B cell (primary cell): ENCODE measurements around the gene RFX8. TPM values are rescaled to one million over a fixed set of nuclear protein-coding genes. Genes with fewer than 3 reads are reported as not detected.

Source experiments
- ATAC-seq: fragments of 200-7000 bp; cut with Tn5 transposase; one replicate; pipeline ENCODE4 v1.10.0; 2021; ENCODE audit warnings: low read depth, mild to moderate bottlenecking, moderate number of reproducible peaks, moderate library complexity
- CTCF ChIA-PET: fragments of 350-600 bp; sonication (Branson Sonifier 250); formaldehyde crosslinking; loops from one replicate; lab custom pipeline; 2021; ENCODE audit warnings: antibody characterized with exemption, inconsistent platforms; lab: Charles Lee
- POLR2A ChIA-PET: fragments of 350-600 bp; sonication (Branson Sonifier 250); formaldehyde crosslinking; loops from one replicate; lab custom pipeline; 2021; ENCODE audit warnings: antibody characterized with exemption; lab: Charles Lee
- DNase-seq: peaks from one replicate; pipeline ENCODE4 v3.0.0; 2013
- H2AFZ ChIP-seq: 2 replicates; pipeline ENCODE4 v1.6.1; 2012; ENCODE audit warnings: mild to moderate bottlenecking, low read depth, low read length; ENCODE audit not compliant: insufficient read depth, poor library complexity, severe bottlenecking
- H3K27ac ChIP-seq, 2 donors: 1 replicate in 1 of 2; 2 replicates in 1 of 2; pipeline ENCODE4 v1.5.1; 2012 to 2013; ENCODE audit warnings: low read length in 2 of 2, mild to moderate bottlenecking in 2 of 2, moderate library complexity in 1 of 2
- H3K27me3 ChIP-seq, 4 experiments: fragments of 200-600 bp in 1 of 4; sonication (generic) in 1 of 4; replicated peaks in 1 of 4; 1 replicate in 2 of 4; 2 replicates in 2 of 4; pipeline versions ENCODE4 v1.6.1 to v1.7.0; 2013 to 2016; ENCODE audit warnings: low read length in 3 of 4, mild to moderate bottlenecking in 2 of 4, mixed read lengths in 1 of 4, moderate library complexity in 1 of 4; ENCODE audit not compliant: insufficient read depth in 4 of 4, control insufficient read depth in 3 of 4; ENCODE audit errors: control extremely low read depth in 1 of 4
- H3K36me3 ChIP-seq, 2 experiments: replicated peaks in 1 of 2; 1 replicate in 1 of 2; 2 replicates in 1 of 2; pipeline versions ENCODE4 v1.6.1 to v1.7.1; 2013; ENCODE audit warnings: low read length in 1 of 2; ENCODE audit not compliant: insufficient read depth in 2 of 2, control insufficient read depth in 1 of 2; ENCODE audit errors: control extremely low read depth in 1 of 2, extremely low read depth in 1 of 2
- H3K4me1 ChIP-seq, 2 donors: fragments of 200-600 bp in 1 of 2; sonication (generic) in 1 of 2; 1 replicate in 1 of 2; 2 replicates in 1 of 2; pipeline versions ENCODE4 v1.5.1 to v1.6.1; 2013 to 2017; ENCODE audit warnings: low read length in 2 of 2; ENCODE audit not compliant: control insufficient read depth in 2 of 2, insufficient read depth in 2 of 2
- H3K4me2 ChIP-seq: replicated peaks from 2 replicates; pipeline ENCODE3; 2012; ENCODE audit warnings: mild to moderate bottlenecking, low read depth, low read length; ENCODE audit not compliant: poor library complexity, severe bottlenecking
- H3K4me3 ChIP-seq, 5 experiments: fragments of 200-600 bp in 1 of 5; sonication (generic) in 1 of 5; 1 replicate in 3 of 5; 2 replicates in 2 of 5; pipeline versions ENCODE4 v1.5.1 to v1.7.0; 2011 to 2016; ENCODE audit warnings: low read length in 4 of 5, mild to moderate bottlenecking in 4 of 5, low read depth in 2 of 5, control low read depth in 1 of 5, moderate library complexity in 1 of 5; ENCODE audit not compliant: insufficient read depth in 1 of 5; ENCODE audit errors: control extremely low read depth in 1 of 5, extremely low read depth in 1 of 5
- H3K79me2 ChIP-seq: fragments of 200-600 bp; sonication (generic); one replicate; pipeline ENCODE4 v1.6.0; 2016; ENCODE audit warnings: low read length; ENCODE audit not compliant: control insufficient read depth, insufficient read depth
- H3K9ac ChIP-seq: fragments of 200-600 bp; sonication (generic); 2 replicates; pipeline ENCODE4 v1.6.1; 2017; ENCODE audit warnings: mild to moderate bottlenecking, low read length, moderate library complexity
- H3K9me3 ChIP-seq, 3 donors: one replicate each; pipeline versions ENCODE4 v1.6.1 to v1.7.1; 2013; ENCODE audit warnings: low read length in 2 of 3; ENCODE audit not compliant: control insufficient read depth in 2 of 3, insufficient read depth in 1 of 3; ENCODE audit errors: control extremely low read depth in 1 of 3
- H4K20me1 ChIP-seq: 2 replicates; pipeline ENCODE4 v1.6.0; 2012; ENCODE audit warnings: mild to moderate bottlenecking, low read length; ENCODE audit not compliant: insufficient read depth, control insufficient read depth, poor library complexity, severe bottlenecking
- H3K27ac Mint-ChIP-seq: one replicate; pipeline ENCODE4 v1.8.0; 2021; ENCODE audit warnings: mixed read lengths
- H3K27me3 Mint-ChIP-seq: one replicate; pipeline ENCODE4 v1.8.0; 2021; ENCODE audit warnings: mixed read lengths
- H3K4me1 Mint-ChIP-seq: one replicate; pipeline ENCODE4 v1.8.0; 2021; ENCODE audit warnings: mixed read lengths
- H3K4me3 Mint-ChIP-seq: one replicate; pipeline ENCODE4 v1.8.0; 2021; ENCODE audit warnings: mixed read lengths
- H3K9me3 Mint-ChIP-seq: one replicate; pipeline ENCODE4 v1.8.0; 2022; ENCODE audit warnings: mixed read lengths; ENCODE audit not compliant: insufficient read depth
- EZH2 ChIP-seq: IDR thresholded peaks from 2 replicates; pipeline ENCODE4 v1.6.1; 2012; ENCODE audit warnings: borderline replicate concordance, low read depth, mild to moderate bottlenecking, moderate library complexity, low read length; ENCODE audit not compliant: insufficient read depth, poor library complexity, severe bottlenecking
- WGBS: methylation state at CpG from one replicate; pipeline ENCODE4 v1.1.5; 2013; ENCODE audit warnings: missing lambda C conversion rate; ENCODE audit not compliant: insufficient coverage; 5-methylcytosine and 5-hydroxymethylcytosine counted together
- intact Hi-C: fragments of 100-400 bp; cut with micrococcal nuclease; formaldehyde crosslinking; loops from one replicate; pipeline ENCODE4 v1.10.0; 2022
- polyA plus RNA-seq: library from polyadenylated mRNA; depleted of rRNA; stranded (reverse); fragments of >200 nt; gene quantifications from 2 replicates; pipeline ENCODE4 v1.2.3, GENCODE V29; 2012
- total RNA-seq, 2 donors: library from RNA; stranded (reverse); fragments of 120-200 nt in 1 of 2; gene quantifications; 1 replicate in 1 of 2; 2 replicates in 1 of 2; pipeline versions ENCODE4 v1.2.3 to v1.2.4, GENCODE V29; 2013 to 2022
- TF ChIP-seq, protein P1 (sequence below): fragments of 200-600 bp; IDR thresholded peaks from one replicate; pipeline ENCODE4 v1.8.0; 2022; ENCODE audit warnings: antibody characterized with exemption, mild to moderate bottlenecking

The RFX8 gene
- total and polyA plus RNA-seq, 2 donors (not counting 1 experiment from before 2014, with no cell fraction given), result not detected

DNA sequence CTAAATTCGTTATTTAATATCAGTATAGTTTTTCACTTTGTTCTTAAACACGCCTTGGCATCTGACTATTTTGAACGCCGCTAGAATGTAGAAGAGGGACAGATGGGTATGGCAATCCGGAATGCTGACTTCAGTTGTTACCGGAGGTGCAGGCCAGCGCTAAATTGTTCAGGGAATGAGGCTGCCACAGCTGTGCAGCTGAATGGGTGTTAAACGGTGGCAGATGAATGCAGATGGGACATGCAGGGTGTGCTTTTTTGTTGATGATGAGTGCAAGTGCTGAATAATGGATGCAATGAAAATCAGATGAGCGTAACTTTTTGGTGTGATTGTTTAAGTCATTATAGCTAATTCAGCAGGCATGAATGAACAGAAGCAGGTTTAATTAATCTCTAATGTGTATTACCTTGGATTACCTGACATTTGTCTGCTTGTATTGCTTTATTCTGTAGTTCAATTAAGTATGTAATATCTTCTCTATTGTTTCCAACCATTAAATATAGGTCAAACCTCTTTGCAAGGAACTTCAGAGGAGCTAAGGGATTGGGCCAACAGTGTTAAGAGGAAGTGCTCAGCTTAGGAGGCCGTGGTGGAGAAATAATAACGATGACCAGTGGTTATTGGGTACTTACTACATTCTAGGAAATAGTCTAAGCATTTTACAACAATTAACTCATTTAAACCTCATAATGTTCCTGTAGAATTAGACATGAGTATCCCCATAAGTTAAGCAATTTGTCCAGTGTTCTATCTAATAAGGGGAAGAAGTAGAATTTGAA is 75.7 kb downstream of the RFX8 start:
- Histone ChIP-seq H3K4me2 (peak overlapping the region; percentile 65), H3K9ac (peak overlapping the region; percentile 18), H3K4me1 (peaks cover 46 to 54% of the 10 kb centered on the region in 2 donors), H3K27me3 (no peaks in the 10 kb centered on the region), H3K79me2 (no peaks in the 10 kb centered on the region), H3K9me3 (peaks cover 0 to 5% (median 0%) of the 10 kb centered on the region in 3 donors), H2AFZ (no peak overlapping the region), H3K27ac (no peak overlapping the region), H4K20me1 (no peaks in the 10 kb centered on the region), H3K4me3 (peak overlapping the region in 1 of 5 experiments; percentile 23), H3K36me3 (no peaks in the 10 kb centered on the region)
- intact Hi-C loops, result no loop called here
- CTCF ChIA-PET, result interaction anchor here (0.9 to 4.0 kb wide), 7 partner anchors 11 to 842 kb away, joined by 3 to 23 read pairs (median 5); no protein-coding TSS in a partner anchor
- H3K9me3 Mint-ChIP-seq, result no peaks in the 10 kb centered on the region
- peak overlapping the region; percentile 78 for H3K4me3 Mint-ChIP-seq
- DNase-seq, result no peak
- TF ChIP-seq, protein P1, sequence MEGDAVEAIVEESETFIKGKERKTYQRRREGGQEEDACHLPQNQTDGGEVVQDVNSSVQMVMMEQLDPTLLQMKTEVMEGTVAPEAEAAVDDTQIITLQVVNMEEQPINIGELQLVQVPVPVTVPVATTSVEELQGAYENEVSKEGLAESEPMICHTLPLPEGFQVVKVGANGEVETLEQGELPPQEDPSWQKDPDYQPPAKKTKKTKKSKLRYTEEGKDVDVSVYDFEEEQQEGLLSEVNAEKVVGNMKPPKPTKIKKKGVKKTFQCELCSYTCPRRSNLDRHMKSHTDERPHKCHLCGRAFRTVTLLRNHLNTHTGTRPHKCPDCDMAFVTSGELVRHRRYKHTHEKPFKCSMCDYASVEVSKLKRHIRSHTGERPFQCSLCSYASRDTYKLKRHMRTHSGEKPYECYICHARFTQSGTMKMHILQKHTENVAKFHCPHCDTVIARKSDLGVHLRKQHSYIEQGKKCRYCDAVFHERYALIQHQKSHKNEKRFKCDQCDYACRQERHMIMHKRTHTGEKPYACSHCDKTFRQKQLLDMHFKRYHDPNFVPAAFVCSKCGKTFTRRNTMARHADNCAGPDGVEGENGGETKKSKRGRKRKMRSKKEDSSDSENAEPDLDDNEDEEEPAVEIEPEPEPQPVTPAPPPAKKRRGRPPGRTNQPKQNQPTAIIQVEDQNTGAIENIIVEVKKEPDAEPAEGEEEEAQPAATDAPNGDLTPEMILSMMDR, result no peak
- no peak for TF ChIP-seq EZH2
- H3K27me3 Mint-ChIP-seq, result peaks cover 8% of the 10 kb centered on the region
- WGBS, result 94% methylated on average over 7 of the region's 11 CpGs
- no peak for ATAC-seq
- POLR2A ChIA-PET, result no interaction called here
- peaks cover 48% of the 10 kb centered on the region for H3K4me1 Mint-ChIP-seq
- H3K27ac Mint-ChIP-seq, result peak overlapping the region; percentile 89

- H3K4me1 ChIP-seq, result peaks cover 46 to 51% of the 10 kb centered on the region in 2 donors
- no peaks in the 10 kb centered on the region for H3K27me3 ChIP-seq
- Mint-ChIP-seq H3K9me3 (no peaks in the 10 kb centered on the region), H3K4me1 (peaks cover 43% of the 10 kb centered on the region), H3K27ac (no peak overlapping the region), H3K27me3 (peaks cover 11% of the 10 kb centered on the region), H3K4me3 (no peak overlapping the region)
- DNase-seq (no peak), ATAC-seq (no peak)
- H3K79me2 ChIP-seq, result no peaks in the 10 kb centered on the region
- H3K9me3 ChIP-seq, result peaks cover 0 to 5% (median 0%) of the 10 kb centered on the region in 3 donors
- CTCF ChIA-PET, result interaction anchor here (1.3 to 4.0 kb wide), 3 partner anchors 10 to 56 kb away, joined by 5 to 23 read pairs (median 5); no protein-coding TSS in a partner anchor
- H2AFZ ChIP-seq, result no peak overlapping the region
- intact Hi-C loops, result no loop called here
- H3K27ac ChIP-seq, result no peak overlapping the region
- no peak overlapping the region for H3K9ac ChIP-seq
- POLR2A ChIA-PET, result no interaction called here
- no peak overlapping the region for H3K4me3 ChIP-seq
- no peaks in the 10 kb centered on the region for H3K36me3 ChIP-seq
- 96% methylated on average over 3 of the region's 10 CpGs for WGBS
- no peak overlapping the region for H3K4me2 ChIP-seq
- TF ChIP-seq, protein P1, result no peak
- no peak for TF ChIP-seq EZH2
- no peaks in the 10 kb centered on the region for H4K20me1 ChIP-seq
These were observed 76.6 kb downstream of the RFX8 start for GRCh38 chr2:101398116-101398821.
